Fibroblast of mammary gland (primary cell): Measurements from ENCODE around the gene IL25.

Experiments used
- DNase-seq: peaks from one replicate; pipeline ENCODE4 v3.0.0-alpha.2; 2010; ENCODE audit warnings: low read depth
- H3K4me3 ChIP-seq: 2 replicates; pipeline ENCODE4 v1.5.1; 2011; ENCODE audit warnings: low read depth, mild to moderate bottlenecking, low read length, moderate library complexity; ENCODE audit not compliant: control insufficient read depth
- TF ChIP-seq, protein P1 (sequence below): conservative IDR thresholded peaks from 2 replicates; pipeline ENCODE4 v1.5.1; 2011; ENCODE audit warnings: low read depth, low read length, inconsistent platforms; ENCODE audit not compliant: control insufficient read depth, insufficient read depth

The IL25 gene

DNA sequence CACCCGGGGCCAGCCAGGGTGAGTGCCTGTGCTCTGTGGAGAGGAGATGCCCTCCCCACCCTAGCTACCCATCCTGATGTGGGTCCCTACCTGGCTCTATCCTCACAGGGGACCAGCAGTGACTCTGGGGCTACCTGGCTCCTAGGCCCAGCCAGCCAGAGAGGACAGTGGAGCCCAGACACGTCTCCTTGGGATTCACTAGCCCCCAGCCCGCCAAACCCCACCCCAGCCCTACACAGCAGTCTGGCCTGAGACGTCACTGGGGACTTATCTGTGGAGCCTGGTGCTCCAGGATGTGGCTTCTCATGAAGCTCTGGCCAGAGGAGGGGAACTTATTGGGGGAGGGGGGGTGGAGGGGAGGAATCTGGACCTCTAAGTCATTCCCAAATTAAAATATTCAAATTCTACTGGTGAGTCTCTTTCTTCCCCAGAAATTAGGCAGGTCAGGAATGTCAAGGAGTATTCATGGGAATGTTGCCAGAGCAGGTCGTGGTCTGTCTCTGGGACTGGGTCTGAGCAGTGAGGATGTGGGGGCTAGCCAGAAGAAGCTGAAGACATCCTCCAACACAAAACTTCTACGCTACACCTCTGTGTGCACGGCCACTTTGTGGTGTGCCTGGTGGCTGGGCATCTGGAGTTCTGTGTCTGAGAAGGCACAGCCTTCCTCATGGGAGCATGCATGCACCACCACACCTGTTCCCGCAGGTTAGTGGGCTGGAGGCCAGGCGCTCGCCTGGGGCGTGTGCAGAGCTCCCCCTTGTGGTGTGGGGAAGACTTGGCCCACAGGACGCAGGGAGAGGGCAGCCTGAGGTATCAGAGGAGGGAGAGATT lies 7.0 kb downstream of the IL25 start:
- TF ChIP-seq, protein P1, sequence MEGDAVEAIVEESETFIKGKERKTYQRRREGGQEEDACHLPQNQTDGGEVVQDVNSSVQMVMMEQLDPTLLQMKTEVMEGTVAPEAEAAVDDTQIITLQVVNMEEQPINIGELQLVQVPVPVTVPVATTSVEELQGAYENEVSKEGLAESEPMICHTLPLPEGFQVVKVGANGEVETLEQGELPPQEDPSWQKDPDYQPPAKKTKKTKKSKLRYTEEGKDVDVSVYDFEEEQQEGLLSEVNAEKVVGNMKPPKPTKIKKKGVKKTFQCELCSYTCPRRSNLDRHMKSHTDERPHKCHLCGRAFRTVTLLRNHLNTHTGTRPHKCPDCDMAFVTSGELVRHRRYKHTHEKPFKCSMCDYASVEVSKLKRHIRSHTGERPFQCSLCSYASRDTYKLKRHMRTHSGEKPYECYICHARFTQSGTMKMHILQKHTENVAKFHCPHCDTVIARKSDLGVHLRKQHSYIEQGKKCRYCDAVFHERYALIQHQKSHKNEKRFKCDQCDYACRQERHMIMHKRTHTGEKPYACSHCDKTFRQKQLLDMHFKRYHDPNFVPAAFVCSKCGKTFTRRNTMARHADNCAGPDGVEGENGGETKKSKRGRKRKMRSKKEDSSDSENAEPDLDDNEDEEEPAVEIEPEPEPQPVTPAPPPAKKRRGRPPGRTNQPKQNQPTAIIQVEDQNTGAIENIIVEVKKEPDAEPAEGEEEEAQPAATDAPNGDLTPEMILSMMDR: peak; percentile 87
- no peak overlapping the region for H3K4me3 ChIP-seq
- peak; percentile 28 for DNase-seq

DNA sequence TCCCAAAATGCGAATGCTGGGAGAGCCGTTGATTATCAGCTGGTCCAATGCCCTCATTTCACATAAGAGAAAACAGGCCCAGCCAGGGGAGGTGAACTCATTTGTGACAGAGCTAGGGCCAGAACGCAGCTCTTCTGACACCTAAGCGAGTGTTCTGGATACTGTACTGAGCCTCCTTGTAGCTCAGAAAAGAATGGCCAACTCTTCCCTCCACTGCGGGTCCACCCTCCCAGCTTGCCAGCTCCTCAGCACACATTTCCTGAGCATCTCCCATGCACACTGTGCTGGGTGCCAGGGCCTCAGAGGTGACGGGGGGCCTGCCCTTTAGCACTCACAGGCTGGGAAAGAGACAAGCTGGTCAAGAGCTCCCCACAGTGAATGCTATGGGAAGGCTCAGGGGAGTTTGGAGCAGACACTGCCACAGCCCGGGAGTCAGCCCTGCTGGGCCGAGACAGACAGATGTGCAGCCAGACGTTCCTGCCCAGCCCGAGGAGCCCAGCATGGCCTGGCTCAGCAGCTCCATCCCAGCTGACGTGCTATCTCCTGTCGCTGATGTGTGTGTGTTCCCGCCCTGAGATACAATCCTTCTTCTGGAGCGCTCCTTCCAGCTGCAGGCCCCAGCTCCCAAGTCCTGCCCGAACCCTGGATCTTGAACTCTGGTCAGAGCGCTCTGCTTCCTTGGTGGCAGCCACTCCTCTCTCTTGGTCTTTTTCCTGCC lies 7.7 kb downstream of the IL25 start:
- TF ChIP-seq, protein P1: no peak
- H3K4me3 ChIP-seq: no peak overlapping the region
- DNase-seq: no peak

DNA sequence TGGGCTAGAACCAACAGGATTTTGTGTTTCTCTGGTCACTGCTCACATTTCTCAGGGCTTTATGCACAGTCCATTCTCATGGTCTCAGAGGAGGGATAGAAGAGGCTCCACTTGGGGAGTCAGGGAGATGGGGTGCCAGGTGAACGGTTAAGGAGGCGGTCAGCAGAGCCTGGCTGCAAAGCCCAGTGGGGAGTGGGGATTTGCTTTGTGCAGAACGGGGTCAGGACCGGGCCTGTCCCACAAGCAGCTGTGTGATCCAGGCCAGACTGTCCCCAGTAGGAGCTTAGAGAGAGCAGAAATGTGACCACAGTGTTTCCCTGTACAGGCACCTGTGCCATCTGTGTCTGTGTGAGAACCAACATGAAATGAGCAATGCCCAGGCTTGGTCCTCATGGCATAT lies 8.4 kb downstream of the IL25 start:
- TF ChIP-seq, protein P1: no peak
- DNase-seq: no peak
- H3K4me3 ChIP-seq: no peak overlapping the region

DNA sequence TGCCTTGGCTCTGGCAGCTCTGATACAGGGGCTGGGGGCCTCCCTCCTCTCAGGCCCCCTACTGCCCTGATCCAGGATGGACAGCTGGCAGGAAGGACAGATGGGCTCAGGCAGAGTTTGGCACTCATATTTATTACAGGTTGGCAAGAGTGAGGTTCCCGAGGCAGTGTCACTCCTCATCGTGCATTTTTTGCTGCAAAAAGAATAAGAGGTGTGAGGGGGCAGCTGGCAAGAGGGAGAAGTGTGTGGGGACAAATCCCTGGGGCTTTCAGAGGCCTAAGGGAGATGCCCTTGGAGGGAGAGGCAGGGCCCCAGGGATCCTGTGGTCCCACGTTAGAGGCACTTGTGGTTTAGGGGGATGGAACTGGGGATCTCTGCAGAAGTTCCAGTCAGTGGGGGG lies 9.3 kb downstream of the IL25 start:
- TF ChIP-seq, protein P1: no peak
- DNase-seq: no peak
- H3K4me3 ChIP-seq: no peak overlapping the region

DNA sequence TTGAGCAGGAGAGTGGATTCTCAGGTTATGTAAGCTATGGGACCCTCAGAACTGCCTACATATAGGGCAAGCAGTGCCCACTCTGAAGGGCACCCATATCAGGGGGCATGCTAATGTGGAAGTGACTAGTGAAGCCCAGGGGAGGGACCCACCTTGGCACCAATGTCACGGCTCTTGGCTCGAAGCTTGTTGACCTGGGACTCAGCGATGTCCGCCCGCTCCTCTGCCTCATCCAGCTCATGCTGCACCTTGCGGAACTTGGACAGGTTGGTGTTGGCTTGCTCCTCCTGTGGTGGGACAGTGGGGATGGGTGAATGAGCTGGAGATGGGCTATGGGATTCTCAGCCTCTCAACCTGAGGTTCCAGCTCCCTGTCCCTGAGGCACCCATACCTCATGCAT lies 9.7 kb downstream of the IL25 start:
- H3K4me3 ChIP-seq: no peak overlapping the region
- no peak for DNase-seq
- TF ChIP-seq, protein P1: no peak

DNA sequence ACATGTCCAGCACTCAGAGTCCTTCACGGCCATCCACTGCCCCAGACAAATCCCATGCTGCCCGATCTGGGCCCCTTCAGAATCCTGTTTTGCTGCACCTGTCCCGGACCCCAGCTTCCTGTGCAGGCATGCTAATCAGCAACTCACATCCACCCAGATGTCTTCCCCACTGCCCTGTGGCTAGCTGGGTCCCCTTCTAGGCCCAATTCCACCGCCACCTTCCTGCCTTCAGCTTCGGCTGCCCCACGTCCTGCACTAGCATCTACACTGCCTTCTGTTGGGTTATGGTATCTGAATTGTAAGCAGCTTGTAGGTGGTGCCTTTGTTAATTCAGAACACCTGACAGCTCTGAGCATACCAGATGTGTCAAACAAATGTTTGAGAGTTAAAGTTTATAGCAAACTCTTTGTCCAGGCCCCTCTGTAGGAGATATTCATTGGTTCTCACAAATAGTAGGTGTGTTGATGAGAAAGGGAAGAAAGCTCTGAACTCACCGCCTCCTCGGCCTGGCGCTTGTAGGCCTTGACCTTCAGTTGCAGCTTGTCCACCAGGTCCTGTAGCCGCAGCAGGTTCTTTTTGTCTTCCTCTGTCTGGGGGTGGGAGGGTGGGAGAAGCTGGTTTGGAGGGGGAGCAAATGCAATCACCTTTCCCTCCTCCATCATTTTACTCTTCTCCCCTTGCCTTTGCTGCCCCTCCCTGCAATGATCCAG lies 10.3 kb downstream of the IL25 start:
- H3K4me3 ChIP-seq: no peak overlapping the region
- no peak for DNase-seq
- TF ChIP-seq, protein P1: no peak
